ENCODE measurements around the gene CRB1. TPM values are rescaled to one million over a fixed set of nuclear protein-coding genes. Genes with fewer than 3 reads are reported as not detected.

The CRB1 gene
- total and polyA plus RNA-seq, 2 experiments from 2014 or later = 0.27 to 0.56 TPM

DNA sequence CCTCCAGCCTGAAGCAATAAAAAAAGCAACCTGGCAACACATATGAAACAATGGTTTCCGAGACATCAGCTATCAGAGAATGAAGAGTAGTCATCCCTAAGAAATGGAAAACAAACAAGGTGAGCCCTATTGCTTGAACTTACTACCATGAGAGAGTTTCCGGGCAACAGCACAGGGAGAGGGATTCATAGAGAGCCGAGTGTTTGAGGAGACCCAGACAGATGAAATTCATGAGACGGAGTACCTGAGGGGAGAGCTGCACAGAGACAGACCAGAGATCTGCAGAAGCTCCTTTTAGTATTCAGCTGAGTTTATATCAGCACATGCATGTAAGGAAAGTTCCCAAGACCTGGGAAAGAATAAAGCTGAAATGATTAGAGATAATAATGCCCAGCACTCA lies 19.8 kb downstream of the CRB1 start:
- Histone ChIP-seq H3K4me3 (no peak overlapping the region), H3K36me3 (ENCODE audit: insufficient read depth) (no peaks in the 10 kb centered on the region), H3K79me2 (replicated peaks; ENCODE audit: insufficient read depth) (no peaks in the 10 kb centered on the region), H4K20me1 (replicated peaks; ENCODE audit: insufficient read depth) (no peaks in the 10 kb centered on the region), H3K4me2 (no peak overlapping the region), H3K27ac (ENCODE audit: low read depth) (no peak overlapping the region), H3K9me2 (ENCODE audit: insufficient read depth) (no peaks in the 10 kb centered on the region), H2AFZ (peak overlapping the region; percentile 49), H3K27me3 (ENCODE audit: insufficient read depth) (no peaks in the 10 kb centered on the region), H3K4me1 (ENCODE audit: insufficient read depth) (no peaks in the 10 kb centered on the region), H3F3A (replicated peaks; ENCODE audit: low read depth) (no peaks in the 10 kb centered on the region)
- Mint-ChIP-seq H3K4me1 (peaks cover 9% of the 10 kb centered on the region), H3K27ac (no peak overlapping the region), H3K27me3 (ENCODE audit: insufficient read depth, low read depth, poor library complexity) (no peaks in the 10 kb centered on the region), H3K9me3 (no peaks in the 10 kb centered on the region), H3K36me3 (ENCODE audit: low read depth) (no peaks in the 10 kb centered on the region), H3K4me3 (no peak overlapping the region)
- ATAC-seq (no peak), DNase-seq (ENCODE audit: low spot score) (no peak)
- TF ChIP-seq EZH2 (IDR thresholded peaks at IDR 0.05; ENCODE audit: low read depth, unreplicated experiment) (no peak), POLR2AphosphoS5 (IDR thresholded peaks at IDR 0.05; ENCODE audit: low read depth) (no peak), ZNF331 (CRISPR knock-in tag; IDR thresholded peaks at IDR 0.05; ENCODE audit: low read depth) (no peak), ZNF114 (CRISPR knock-in tag; IDR thresholded peaks at IDR 0.05) (no peak), NANOG (IDR thresholded peaks at IDR 0.05; ENCODE audit: borderline replicate concordance) (no peak), STAT1 (IDR thresholded peaks at IDR 0.05; ENCODE audit: unreplicated experiment) (no peak), JUNB (IDR thresholded peaks at IDR 0.05; ENCODE audit: unreplicated experiment) (no peak), EZH2phosphoT487 (IDR thresholded peaks at IDR 0.05; ENCODE audit: unreplicated experiment) (no peak), CREB1 (CRISPR knock-in tag; IDR thresholded peaks at IDR 0.05; ENCODE audit: low read depth) (no peak)
- TF ChIP-seq, protein P1, sequence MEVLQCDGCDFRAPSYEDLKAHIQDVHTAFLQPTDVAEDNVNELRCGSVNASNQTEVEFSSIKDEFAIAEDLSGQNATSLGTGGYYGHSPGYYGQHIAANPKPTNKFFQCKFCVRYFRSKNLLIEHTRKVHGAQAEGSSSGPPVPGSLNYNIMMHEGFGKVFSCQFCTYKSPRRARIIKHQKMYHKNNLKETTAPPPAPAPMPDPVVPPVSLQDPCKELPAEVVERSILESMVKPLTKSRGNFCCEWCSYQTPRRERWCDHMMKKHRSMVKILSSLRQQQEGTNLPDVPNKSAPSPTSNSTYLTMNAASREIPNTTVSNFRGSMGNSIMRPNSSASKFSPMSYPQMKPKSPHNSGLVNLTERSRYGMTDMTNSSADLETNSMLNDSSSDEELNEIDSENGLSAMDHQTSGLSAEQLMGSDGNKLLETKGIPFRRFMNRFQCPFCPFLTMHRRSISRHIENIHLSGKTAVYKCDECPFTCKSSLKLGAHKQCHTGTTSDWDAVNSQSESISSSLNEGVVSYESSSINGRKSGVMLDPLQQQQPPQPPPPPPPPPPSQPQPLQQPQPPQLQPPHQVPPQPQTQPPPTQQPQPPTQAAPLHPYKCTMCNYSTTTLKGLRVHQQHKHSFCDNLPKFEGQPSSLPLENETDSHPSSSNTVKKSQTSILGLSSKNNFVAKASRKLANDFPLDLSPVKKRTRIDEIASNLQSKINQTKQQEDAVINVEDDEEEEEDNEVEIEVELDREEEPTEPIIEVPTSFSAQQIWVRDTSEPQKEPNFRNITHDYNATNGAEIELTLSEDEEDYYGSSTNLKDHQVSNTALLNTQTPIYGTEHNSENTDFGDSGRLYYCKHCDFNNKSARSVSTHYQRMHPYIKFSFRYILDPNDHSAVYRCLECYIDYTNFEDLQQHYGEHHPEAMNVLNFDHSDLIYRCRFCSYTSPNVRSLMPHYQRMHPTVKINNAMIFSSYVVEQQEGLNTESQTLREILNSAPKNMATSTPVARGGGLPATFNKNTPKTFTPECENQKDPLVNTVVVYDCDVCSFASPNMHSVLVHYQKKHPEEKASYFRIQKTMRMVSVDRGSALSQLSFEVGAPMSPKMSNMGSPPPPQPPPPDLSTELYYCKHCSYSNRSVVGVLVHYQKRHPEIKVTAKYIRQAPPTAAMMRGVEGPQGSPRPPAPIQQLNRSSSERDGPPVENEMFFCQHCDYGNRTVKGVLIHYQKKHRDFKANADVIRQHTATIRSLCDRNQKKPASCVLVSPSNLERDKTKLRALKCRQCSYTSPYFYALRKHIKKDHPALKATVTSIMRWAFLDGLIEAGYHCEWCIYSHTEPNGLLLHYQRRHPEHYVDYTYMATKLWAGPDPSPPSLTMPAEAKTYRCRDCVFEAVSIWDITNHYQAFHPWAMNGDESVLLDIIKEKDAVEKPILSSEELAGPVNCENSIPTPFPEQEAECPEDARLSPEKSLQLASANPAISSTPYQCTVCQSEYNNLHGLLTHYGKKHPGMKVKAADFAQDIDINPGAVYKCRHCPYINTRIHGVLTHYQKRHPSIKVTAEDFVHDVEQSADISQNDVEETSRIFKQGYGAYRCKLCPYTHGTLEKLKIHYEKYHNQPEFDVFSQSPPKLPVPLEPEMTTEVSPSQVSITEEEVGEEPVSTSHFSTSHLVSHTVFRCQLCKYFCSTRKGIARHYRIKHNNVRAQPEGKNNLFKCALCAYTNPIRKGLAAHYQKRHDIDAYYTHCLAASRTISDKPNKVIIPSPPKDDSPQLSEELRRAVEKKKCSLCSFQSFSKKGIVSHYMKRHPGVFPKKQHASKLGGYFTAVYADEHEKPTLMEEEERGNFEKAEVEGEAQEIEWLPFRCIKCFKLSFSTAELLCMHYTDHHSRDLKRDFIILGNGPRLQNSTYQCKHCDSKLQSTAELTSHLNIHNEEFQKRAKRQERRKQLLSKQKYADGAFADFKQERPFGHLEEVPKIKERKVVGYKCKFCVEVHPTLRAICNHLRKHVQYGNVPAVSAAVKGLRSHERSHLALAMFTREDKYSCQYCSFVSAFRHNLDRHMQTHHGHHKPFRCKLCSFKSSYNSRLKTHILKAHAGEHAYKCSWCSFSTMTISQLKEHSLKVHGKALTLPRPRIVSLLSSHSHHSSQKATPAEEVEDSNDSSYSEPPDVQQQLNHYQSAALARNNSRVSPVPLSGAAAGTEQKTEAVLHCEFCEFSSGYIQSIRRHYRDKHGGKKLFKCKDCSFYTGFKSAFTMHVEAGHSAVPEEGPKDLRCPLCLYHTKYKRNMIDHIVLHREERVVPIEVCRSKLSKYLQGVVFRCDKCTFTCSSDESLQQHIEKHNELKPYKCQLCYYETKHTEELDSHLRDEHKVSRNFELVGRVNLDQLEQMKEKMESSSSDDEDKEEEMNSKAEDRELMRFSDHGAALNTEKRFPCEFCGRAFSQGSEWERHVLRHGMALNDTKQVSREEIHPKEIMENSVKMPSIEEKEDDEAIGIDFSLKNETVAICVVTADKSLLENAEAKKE (CRISPR knock-in tag; IDR thresholded peaks at IDR 0.05) = no peak
- TF ChIP-seq, protein P2, sequence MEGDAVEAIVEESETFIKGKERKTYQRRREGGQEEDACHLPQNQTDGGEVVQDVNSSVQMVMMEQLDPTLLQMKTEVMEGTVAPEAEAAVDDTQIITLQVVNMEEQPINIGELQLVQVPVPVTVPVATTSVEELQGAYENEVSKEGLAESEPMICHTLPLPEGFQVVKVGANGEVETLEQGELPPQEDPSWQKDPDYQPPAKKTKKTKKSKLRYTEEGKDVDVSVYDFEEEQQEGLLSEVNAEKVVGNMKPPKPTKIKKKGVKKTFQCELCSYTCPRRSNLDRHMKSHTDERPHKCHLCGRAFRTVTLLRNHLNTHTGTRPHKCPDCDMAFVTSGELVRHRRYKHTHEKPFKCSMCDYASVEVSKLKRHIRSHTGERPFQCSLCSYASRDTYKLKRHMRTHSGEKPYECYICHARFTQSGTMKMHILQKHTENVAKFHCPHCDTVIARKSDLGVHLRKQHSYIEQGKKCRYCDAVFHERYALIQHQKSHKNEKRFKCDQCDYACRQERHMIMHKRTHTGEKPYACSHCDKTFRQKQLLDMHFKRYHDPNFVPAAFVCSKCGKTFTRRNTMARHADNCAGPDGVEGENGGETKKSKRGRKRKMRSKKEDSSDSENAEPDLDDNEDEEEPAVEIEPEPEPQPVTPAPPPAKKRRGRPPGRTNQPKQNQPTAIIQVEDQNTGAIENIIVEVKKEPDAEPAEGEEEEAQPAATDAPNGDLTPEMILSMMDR (conservative IDR thresholded peaks at IDR 0.05; ENCODE audit: low read depth in 2 of 2) = no peak
- TF ChIP-seq, protein P3, sequence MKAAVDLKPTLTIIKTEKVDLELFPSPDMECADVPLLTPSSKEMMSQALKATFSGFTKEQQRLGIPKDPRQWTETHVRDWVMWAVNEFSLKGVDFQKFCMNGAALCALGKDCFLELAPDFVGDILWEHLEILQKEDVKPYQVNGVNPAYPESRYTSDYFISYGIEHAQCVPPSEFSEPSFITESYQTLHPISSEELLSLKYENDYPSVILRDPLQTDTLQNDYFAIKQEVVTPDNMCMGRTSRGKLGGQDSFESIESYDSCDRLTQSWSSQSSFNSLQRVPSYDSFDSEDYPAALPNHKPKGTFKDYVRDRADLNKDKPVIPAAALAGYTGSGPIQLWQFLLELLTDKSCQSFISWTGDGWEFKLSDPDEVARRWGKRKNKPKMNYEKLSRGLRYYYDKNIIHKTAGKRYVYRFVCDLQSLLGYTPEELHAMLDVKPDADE (IDR thresholded peaks at IDR 0.05) = no peak
- TF ChIP-seq, protein P4, sequence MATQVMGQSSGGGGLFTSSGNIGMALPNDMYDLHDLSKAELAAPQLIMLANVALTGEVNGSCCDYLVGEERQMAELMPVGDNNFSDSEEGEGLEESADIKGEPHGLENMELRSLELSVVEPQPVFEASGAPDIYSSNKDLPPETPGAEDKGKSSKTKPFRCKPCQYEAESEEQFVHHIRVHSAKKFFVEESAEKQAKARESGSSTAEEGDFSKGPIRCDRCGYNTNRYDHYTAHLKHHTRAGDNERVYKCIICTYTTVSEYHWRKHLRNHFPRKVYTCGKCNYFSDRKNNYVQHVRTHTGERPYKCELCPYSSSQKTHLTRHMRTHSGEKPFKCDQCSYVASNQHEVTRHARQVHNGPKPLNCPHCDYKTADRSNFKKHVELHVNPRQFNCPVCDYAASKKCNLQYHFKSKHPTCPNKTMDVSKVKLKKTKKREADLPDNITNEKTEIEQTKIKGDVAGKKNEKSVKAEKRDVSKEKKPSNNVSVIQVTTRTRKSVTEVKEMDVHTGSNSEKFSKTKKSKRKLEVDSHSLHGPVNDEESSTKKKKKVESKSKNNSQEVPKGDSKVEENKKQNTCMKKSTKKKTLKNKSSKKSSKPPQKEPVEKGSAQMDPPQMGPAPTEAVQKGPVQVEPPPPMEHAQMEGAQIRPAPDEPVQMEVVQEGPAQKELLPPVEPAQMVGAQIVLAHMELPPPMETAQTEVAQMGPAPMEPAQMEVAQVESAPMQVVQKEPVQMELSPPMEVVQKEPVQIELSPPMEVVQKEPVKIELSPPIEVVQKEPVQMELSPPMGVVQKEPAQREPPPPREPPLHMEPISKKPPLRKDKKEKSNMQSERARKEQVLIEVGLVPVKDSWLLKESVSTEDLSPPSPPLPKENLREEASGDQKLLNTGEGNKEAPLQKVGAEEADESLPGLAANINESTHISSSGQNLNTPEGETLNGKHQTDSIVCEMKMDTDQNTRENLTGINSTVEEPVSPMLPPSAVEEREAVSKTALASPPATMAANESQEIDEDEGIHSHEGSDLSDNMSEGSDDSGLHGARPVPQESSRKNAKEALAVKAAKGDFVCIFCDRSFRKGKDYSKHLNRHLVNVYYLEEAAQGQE (IDR thresholded peaks at IDR 0.05; ENCODE audit: unreplicated experiment) = no peak
